ENCODE results near the gene EEF1AKMT2. TPM values are rescaled to one million over a fixed set of nuclear protein-coding genes. Genes with fewer than 3 reads are reported as not detected.
"Not testable (repeated sequence)": the region's sequence is repeated elsewhere in the genome, so short reads cannot be mapped to it uniquely, and the experiment has no call there.

EEF1AKMT2 gene
- total RNA-seq, 2 donors from 2014 or later: 5.7 to 10.4 TPM

- ATAC-seq (ENCODE audit: insufficient number of reproducible peaks, low FRiP score, low read depth) (no peak), DNase-seq (ENCODE audit: low spot score) (no peak)
- H3K4me1 ChIP-seq (ENCODE audit: control insufficient read depth in 1 of 2, low read depth in 2 of 2): no peaks in the 10 kb centered on the region
- no peaks in the 10 kb centered on the region for H3K9me3 ChIP-seq
- H3K27ac ChIP-seq: no peak overlapping the region
- no peak overlapping the region for H3K4me3 ChIP-seq
- H3K36me3 ChIP-seq: peaks cover 18% of the 10 kb centered on the region
- TF ChIP-seq CTCF (IDR thresholded peaks at IDR 0.05): peak; percentile 63
- no peaks in the 10 kb centered on the region for H3K27me3 ChIP-seq (replicated peaks; ENCODE audit: insufficient read depth)
Measured at GRCh38 chr10:124827474-124827873, 35.8 kb upstream of the EEF1AKMT2 start.

- H3K9me3 ChIP-seq: no peaks in the 10 kb centered on the region
- H3K27me3 ChIP-seq (replicated peaks; ENCODE audit: insufficient read depth): no peaks in the 10 kb centered on the region
- ATAC-seq (ENCODE audit: insufficient number of reproducible peaks, low FRiP score, low read depth) (no peak), DNase-seq (ENCODE audit: low spot score) (no peak)
- peaks cover 9% of the 10 kb centered on the region for H3K36me3 ChIP-seq
- no peak overlapping the region for H3K27ac ChIP-seq
- TF ChIP-seq CTCF (IDR thresholded peaks at IDR 0.05): no peak
- H3K4me1 ChIP-seq (ENCODE audit: control insufficient read depth in 1 of 2, low read depth in 2 of 2): no peaks in the 10 kb centered on the region
- no peak overlapping the region for H3K4me3 ChIP-seq
Measured at GRCh38 chr10:124826262-124826661, 34.6 kb upstream of the EEF1AKMT2 start.

GRCh38 chr10:124825702-124826101 lies 34.0 kb upstream of the EEF1AKMT2 start:
- no peak for ATAC-seq (ENCODE audit: insufficient number of reproducible peaks, low FRiP score, low read depth)
- Histone ChIP-seq H3K27me3 (replicated peaks; ENCODE audit: insufficient read depth) (no peaks in the 10 kb centered on the region), H3K36me3 (peaks cover 8% of the 10 kb centered on the region)

GRCh38 chr10:124824932-124825331 lies 33.2 kb upstream of the EEF1AKMT2 start:
- not testable (repeated sequence) for H3K36me3 ChIP-seq; ATAC-seq (ENCODE audit: insufficient number of reproducible peaks, low FRiP score, low read depth); H3K4me3 ChIP-seq; H3K4me1 ChIP-seq (ENCODE audit: control insufficient read depth in 1 of 2, low read depth in 2 of 2); H3K9me3 ChIP-seq; DNase-seq (ENCODE audit: low spot score); H3K27ac ChIP-seq; H3K27me3 ChIP-seq (replicated peaks; ENCODE audit: insufficient read depth)

More at GRCh38 chr10:124825702-124826101, 34.0 kb upstream of the EEF1AKMT2 start:
- H3K9me3 ChIP-seq: no peaks in the 10 kb centered on the region
- H3K4me1 ChIP-seq (ENCODE audit: control insufficient read depth in 1 of 2, low read depth in 2 of 2): no peaks in the 10 kb centered on the region
- no peak overlapping the region for H3K27ac ChIP-seq
- no peak for DNase-seq (ENCODE audit: low spot score)
- no peak for TF ChIP-seq CTCF (IDR thresholded peaks at IDR 0.05)
- no peak overlapping the region for H3K4me3 ChIP-seq

GRCh38 chr10:124824507-124824906 lies 32.8 kb upstream of the EEF1AKMT2 start:
- no peak overlapping the region for H3K27ac ChIP-seq
- TF ChIP-seq CTCF (IDR thresholded peaks at IDR 0.05): no peak
- ATAC-seq (ENCODE audit: insufficient number of reproducible peaks, low FRiP score, low read depth): no peak
- no peaks in the 10 kb centered on the region for H3K27me3 ChIP-seq (replicated peaks; ENCODE audit: insufficient read depth)
- H3K4me3 ChIP-seq: no peak overlapping the region
- H3K9me3 ChIP-seq: no peaks in the 10 kb centered on the region
- no peaks in the 10 kb centered on the region for H3K4me1 ChIP-seq (ENCODE audit: control insufficient read depth in 1 of 2, low read depth in 2 of 2)
- no peak for DNase-seq (ENCODE audit: low spot score)
- H3K36me3 ChIP-seq: peaks cover 3% of the 10 kb centered on the region

- no peaks in the 10 kb centered on the region for H3K27me3 ChIP-seq (replicated peaks; ENCODE audit: insufficient read depth)
- no peak overlapping the region for H3K4me3 ChIP-seq
- TF ChIP-seq CTCF (IDR thresholded peaks at IDR 0.05): no peak
- no peak for ATAC-seq (ENCODE audit: insufficient number of reproducible peaks, low FRiP score, low read depth)
- no peak for DNase-seq (ENCODE audit: low spot score)
- no peak overlapping the region for H3K27ac ChIP-seq
- H3K9me3 ChIP-seq: no peaks in the 10 kb centered on the region
- H3K36me3 ChIP-seq: peaks cover 2% of the 10 kb centered on the region
- H3K4me1 ChIP-seq (ENCODE audit: control insufficient read depth in 1 of 2, low read depth in 2 of 2): no peaks in the 10 kb centered on the region
Measured at GRCh38 chr10:124821520-124821919, 29.8 kb upstream of the EEF1AKMT2 start.
